NCI-H69 (cell line): ENCODE data around the gene WNT3.
A peak's percentile ranks its signal among the peaks of the same experiment; 100 is the strongest.
"Not testable (repeated sequence)": the region's sequence is repeated elsewhere in the genome, so short reads cannot be mapped to it uniquely, and the experiment has no call there.

Experiments used
- DNase-seq: peaks from one replicate; lab custom pipeline; 2025; lab: John Stamatoyannopoulos, UW

The WNT3 gene

GRCh38 chr17:46765453-46765852 lies 53.0 kb downstream of the WNT3 start:
- DNase-seq: no peak

- DNase-seq: peak; percentile 54
Measured at GRCh38 chr17:46764709-46765401, 53.6 kb downstream of the WNT3 start.

- DNase-seq: no peak
Measured at GRCh38 chr17:46764000-46764708, 54.3 kb downstream of the WNT3 start.

- DNase-seq: no peak
Measured at GRCh38 chr17:46763416-46763815, 55.1 kb downstream of the WNT3 start.

- no peak for DNase-seq
Measured at GRCh38 chr17:46759141-46759540, 59.4 kb downstream of the WNT3 start.

- no peak for DNase-seq
Measured at GRCh38 chr17:46758614-46759013, 59.9 kb downstream of the WNT3 start.

GRCh38 chr17:46757588-46757987 lies 60.9 kb downstream of the WNT3 start:
- DNase-seq: not testable (repeated sequence)

GRCh38 chr17:46756861-46757260 lies 61.6 kb downstream of the WNT3 start:
- no peak for DNase-seq

GRCh38 chr17:46756081-46756735 lies 62.3 kb downstream of the WNT3 start:
- DNase-seq: no peak

- DNase-seq: no peak
Measured at GRCh38 chr17:46753776-46754175, 64.7 kb downstream of the WNT3 start.

GRCh38 chr17:46751425-46751824 lies 67.1 kb downstream of the WNT3 start:
- no peak for DNase-seq

- no peak for DNase-seq
Measured at GRCh38 chr17:46745376-46745775, 73.1 kb downstream of the WNT3 start.

- DNase-seq: no peak
Measured at GRCh38 chr17:46744441-46744840, 74.1 kb downstream of the WNT3 start.

GRCh38 chr17:46742565-46743270 lies 75.8 kb downstream of the WNT3 start:
- DNase-seq: peak; percentile 42

- no peak for DNase-seq
Measured at GRCh38 chr17:46741122-46741730, 77.3 kb downstream of the WNT3 start.

GRCh38 chr17:46739982-46740381 lies 78.5 kb downstream of the WNT3 start:
- no peak for DNase-seq

- no peak for DNase-seq
Measured at GRCh38 chr17:46738544-46738943, 79.9 kb downstream of the WNT3 start.

GRCh38 chr17:46737326-46737725 lies 81.2 kb downstream of the WNT3 start:
- no peak for DNase-seq

- DNase-seq: no peak
Measured at GRCh38 chr17:46736100-46736499, 82.4 kb downstream of the WNT3 start.

- DNase-seq: no peak
Measured at GRCh38 chr17:46733837-46734475, 84.5 kb downstream of the WNT3 start.

- no peak for DNase-seq
Measured at GRCh38 chr17:46732754-46733398, 85.6 kb downstream of the WNT3 start.
